ENCODE data around the gene LDLRAD2.

Gene LDLRAD2

DNA sequence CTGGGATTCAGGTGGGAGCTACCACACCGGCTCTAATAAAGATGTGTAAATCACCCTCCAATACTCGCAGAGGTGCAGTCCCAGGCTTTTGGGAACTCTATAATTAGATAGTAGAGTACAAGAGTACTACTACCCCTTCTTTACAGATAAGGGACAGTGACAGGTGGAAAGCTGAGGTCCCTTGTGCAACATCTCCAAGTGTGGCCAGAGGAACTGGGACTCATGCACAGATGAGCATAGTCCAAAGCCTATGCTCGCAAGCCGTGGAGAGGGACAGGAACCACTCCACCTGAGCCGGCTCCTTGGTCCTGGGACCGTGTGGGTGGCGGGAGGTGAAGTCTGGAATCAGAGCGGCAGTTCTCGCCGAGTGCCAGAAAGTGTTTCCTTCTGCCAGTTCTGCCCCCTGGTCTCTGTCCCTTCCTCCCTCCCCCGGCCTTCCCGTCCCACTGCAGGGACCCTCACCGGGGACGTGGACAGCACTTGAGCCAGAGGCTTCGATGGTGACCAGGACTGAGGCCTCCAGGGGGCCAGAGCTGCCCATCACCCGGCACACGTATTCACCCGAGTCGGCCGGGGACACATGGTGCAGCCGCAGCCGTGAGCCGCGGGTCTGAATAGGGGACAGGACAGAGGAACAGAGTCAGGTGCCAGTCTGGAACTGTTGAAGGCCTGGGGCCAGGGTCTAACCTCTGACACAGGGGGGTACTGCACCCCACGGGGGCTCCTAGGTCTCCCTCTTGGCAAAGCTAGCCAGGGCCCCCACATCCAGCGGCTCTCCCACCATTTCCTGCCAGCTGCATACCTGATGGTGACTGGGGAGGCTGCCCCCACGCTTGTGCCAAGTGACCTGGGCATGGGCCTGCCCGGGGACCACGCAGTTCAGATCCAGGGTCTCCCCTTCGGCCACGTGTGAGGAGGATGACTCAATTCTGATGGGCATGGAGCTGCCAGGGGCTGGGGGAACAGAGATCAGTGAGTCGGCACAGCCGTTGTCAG is 33.9 kb downstream of the LDLRAD2 start:
- DNase-seq, result no peak

DNA sequence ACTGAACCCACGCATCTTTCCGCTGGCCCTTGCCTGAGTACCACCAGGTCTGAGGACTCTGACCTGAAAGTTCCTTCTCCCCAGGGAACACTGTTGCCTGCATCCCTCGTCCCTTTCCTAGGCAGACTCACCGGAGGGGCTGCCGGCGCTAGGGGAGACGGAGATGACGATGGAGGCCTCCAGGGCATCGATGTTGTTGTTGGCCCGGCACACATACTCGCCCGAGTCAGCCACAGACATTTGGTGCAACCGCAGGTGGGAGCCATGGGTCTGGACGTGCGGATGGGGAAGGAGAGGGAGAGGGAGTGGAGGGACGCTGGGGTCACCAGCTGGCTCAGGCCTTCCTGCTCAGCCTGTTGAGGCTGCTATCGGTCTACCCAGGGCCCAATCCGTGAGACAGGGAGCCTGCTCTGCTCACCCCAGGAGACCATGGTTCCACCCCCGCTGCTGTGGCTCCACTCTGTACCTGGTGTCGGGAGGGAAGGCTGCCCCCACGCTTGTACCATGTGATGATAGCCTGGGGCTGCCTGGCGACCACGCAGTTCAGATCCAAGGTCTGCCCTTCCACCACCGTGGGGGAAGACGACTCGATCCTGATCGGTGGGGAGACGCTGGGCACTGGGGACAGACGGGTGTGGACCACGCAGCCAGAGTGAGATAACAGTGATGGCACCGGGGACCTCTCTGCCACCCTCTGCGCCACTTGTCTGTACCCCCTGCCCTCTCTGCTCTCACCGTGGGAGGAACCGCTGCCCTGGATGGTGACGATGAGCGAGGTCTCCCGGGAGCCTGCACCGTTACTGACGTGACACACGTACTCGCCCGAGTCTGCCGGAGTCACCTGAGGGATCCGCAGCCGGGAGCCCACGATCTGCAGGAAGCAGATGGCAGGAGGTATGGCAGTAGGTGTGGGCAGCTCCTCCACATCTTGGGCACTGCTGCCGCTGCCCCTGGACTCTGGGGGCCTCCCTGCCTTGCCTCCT is 35.4 kb downstream of the LDLRAD2 start:
- no peak for DNase-seq

DNA sequence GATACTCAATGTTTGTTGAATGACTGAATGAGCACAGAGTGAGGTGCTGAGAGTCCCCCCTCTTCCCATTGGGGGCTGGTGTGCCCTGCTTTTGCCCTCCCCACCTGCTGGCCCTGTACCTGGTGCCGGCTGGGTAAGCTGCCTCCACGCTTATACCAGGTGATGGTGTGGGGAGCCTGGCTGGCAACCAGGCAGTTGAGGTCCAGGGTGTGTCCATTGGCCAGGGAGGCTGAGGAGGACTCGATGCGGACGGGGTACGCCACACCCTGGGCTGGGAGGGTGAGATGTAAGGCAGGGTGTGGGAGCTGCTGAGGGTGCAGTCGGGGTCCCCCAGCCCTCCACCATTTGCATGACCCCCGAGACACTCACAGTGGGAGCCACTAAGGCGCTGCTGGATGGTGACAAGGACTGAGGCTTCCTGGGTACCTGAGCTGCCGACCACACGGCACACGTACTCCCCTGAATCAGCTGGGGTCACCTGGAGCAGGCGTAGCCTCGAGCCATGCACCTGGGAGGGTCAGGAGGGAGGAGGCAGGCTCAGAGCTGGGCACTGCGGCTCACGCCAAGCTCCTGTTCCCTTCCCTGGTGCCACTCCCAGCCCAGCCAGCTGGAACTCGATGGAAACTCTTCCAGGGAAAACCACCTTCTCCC is 36.6 kb downstream of the LDLRAD2 start:
- no peak for DNase-seq

DNA sequence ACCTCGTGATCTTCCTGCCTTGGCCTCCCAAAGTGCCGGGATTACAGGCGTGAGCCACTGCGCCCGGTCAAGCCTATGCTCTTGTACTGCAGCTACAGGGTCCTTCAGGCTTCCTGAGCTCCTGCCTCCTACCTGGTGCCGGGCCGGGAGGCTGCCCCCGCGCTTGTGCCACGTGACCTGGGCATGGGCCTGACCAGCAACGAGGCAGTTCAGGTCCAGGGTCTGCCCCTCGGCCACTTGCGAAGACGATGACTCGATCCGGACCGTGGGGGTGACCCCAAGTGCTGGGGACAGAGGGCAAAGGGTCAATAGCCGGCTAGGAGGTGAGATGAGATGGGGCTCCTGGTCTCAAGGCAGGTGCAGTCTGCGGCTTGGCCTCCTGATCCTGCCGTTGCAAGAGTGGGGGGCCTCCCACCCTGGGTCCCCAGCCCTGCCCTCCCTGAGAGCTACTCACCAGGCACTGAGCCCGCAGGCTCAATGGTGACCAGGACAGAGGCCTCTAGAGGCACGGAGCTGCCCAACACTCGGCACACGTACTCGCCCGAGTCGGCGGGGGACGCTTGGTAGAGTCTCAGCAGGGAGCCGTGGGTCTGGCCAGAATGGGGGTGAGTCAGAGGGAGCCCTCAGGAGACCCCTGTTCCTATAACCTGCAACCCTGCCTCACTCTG is 38.0 kb downstream of the LDLRAD2 start:
- DNase-seq, result no peak

DNA sequence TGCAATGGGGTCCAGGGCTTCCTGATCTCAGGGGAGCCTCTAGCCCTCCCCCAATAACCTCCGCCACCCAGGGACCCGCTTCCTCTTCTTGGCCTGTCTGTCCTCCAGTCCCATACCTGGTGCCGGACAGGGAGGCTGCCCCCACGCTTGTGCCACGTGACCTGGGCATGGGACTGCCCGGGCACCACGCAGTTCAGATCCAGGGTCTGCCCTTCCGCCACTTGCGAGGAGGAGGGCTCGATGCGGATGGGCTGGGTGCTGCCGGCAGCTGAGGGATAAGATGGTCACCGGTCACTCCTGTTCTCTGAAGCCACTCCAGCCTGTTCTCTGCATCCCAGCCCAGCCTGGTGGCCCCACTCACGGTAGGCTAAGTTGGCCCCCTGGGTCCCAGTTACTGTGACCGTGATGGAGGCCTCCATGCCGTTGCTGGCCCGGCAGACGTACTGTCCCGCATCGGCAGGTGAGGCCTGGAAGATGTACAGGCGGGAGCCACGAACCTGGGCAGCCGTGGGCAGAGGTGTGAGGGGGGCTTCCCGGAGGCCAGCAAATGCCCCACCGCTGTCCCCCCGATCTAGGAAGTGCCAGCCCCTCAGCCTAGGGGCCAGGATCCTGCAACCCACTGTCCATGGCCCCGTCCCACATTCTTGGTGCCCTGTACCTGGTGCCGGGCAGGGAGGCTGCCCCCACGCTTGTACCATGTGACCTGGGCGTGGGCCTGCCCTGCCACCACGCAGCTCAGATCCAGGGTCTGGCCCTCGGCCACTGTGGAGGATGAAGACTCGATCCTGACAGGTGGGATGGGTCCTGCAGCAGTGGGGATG is 39.6 kb downstream of the LDLRAD2 start:
- DNase-seq, result no peak

DNA sequence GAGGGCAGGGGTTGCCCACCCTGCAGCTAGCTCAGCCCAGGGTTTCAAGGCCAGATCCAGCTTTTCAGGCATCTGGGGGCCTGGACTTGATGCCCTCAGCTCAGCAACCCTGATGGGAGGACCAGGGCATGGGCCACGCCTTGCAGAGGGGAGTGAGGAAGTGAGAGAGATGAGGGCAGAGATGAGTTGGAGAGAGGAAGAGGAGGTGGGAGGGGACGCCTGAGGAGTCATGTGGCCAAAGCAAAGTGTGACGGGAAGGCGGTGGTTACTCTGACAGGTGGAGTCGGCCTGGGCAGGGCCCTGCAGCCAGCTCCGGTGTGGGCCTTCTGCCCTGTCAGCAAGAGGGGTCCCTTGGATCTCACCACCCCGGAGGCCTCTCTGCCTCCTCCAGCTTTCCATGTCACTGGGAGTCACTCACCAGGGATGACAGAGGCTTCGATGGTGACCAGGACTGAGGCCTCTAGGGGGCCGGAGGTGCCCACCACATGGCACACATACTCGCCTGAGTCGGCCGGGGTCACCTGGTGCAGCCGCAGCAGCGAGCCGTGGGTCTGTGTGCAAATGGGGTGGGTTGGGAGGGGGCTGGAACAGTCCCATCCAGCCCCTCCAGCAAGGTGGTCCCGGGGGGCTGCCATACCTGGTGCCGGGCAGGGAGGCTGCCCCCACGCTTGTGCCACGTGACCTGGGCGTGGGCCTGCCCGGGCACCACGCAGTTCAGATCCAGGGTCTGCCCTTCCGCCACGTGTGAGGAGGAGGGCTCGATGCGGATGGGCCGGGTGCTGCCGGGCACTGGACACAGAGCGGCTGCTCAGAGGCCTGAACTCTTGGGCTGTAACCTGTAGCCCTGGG is 40.4 kb downstream of the LDLRAD2 start:
- DNase-seq, result no peak

DNA sequence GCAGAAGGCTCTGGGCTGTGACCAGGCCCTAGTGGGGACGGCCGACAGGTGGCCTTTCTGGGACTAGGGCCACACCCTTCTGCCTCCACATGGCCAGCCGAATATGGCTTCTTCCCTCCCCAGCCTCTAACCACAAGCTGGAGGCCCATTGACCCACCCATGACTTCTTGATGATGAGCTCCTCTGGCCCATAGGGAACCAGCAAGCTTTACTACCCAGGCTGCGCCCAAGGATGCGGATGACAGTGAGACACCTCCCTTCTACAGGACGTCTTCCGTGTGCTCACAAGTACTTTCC is 41.0 kb downstream of the LDLRAD2 start:
- no peak for DNase-seq

DNA sequence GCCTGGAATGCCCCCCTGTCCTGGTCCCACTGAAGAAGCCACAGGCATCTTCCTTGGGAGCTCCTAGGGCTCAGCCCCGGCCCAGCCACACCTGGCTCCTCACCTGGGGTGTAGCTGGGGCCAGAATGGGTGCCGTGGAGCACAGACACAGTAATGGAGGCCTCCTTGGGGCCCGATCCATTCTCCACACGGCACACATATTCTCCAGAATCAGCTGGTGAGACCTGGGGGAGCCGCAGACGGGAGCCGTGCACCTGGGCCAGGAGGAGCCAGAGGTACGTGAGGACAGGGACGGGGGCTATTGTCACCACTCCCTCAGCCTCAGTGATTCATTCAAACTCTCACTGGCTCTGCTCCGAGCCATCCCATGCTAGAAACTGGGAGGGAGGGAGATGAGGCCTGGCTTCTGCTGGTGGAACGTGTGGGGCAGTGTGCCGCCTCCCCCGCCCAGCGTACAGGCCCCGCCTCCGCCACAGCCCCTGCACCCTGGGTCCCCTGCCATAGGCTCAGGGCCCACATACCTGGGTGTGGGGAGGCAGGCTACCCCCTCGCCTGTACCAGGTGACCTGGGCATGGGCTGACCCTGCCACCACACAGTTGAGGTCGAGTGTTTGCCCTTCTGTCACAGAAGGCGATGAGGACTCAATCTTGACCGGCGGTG is 42.2 kb downstream of the LDLRAD2 start:
- DNase-seq, result no peak

DNA sequence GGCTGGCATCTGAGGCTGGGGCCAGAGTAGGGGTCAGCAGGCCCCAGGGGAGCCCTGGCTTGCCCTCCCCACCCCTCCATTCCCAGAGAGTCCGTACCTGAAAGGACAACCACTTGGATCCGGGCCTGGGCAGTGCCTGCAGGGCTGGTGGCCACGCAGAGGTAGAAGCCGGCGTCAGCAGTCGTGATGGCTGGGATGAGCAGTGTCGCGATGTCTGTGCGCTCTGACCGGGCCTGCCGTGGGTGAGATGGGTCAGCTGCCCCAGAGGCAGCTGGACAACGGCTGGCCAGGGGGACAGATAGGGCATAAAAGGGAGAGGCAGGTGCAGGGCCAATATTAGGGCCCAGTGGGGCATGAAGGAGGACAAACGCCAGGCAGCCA is 42.7 kb downstream of the LDLRAD2 start:
- DNase-seq, result no peak

DNA sequence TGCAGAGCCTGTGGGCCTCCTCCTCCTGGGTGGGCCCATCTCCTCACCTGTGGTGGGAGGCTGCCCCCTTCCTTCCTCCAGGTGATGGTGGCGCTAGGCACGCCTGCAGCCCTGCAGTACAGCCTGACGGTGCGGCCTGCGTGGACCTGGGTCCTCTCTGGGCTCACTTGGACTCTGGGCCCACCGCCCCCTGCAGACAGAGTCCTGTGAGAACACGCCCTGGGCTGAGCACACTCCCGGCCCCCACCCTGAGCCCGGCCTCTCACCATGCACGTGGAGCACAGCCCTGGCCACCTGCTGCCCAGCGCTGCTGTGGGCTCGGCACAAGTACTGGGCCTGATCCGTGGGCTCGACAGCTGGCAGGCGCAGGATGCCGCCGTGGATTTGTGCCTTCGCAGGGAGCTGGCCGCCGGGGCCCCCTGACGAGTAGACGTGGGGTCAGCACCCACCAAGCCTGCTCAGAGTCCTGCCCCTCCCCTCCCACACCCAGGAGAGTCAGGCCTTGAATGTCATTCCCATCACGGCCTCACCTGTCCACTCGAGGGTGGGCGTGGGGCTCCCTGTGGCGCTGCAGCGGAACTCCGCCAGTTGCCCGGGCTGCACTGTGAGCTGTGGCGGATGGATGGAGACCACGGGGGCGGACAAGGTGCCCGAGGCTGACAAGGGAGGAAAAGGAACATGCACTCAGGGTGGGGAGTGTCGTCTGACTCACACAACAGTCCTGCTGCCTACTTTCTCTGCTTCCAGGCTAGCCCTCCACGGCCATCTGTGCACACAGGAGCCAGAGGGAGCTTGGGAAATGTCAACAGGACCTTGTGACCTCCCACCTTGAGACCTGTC is 43.4 kb downstream of the LDLRAD2 start:
- DNase-seq, result no peak

DNA sequence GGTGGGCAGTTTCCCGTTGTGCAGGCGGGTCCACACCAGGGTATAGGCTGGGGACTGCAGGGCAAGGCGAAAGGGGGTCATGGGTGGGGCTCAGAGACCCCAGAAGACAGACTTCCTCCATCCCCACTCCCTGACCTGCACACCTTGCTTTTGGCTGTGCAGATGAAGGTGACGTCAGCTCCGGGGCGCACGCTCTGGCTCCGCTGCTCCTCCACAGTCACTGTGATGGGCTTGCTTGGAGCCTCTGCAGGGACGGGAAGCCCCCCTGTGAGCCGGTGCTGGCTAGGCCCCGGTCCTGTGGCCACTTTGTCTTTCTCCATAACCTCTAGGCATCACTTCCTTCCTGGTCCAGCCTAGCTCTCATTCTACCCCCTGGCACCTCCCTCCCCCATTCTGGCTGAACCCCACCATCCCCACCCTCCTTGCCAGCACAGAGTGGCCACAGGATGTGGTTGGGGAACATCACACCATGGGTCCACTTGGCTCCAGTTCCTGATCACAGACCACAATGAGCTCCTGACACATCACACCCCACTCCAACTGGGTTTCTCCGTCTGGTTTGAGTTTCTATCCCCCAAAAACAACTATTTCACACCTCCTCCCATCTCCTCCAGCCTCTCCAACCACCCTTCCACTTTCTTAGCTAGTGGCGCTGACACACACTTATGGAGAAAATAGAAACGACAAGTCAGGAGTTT is 45.2 kb downstream of the LDLRAD2 start:
- DNase-seq, result no peak

DNA sequence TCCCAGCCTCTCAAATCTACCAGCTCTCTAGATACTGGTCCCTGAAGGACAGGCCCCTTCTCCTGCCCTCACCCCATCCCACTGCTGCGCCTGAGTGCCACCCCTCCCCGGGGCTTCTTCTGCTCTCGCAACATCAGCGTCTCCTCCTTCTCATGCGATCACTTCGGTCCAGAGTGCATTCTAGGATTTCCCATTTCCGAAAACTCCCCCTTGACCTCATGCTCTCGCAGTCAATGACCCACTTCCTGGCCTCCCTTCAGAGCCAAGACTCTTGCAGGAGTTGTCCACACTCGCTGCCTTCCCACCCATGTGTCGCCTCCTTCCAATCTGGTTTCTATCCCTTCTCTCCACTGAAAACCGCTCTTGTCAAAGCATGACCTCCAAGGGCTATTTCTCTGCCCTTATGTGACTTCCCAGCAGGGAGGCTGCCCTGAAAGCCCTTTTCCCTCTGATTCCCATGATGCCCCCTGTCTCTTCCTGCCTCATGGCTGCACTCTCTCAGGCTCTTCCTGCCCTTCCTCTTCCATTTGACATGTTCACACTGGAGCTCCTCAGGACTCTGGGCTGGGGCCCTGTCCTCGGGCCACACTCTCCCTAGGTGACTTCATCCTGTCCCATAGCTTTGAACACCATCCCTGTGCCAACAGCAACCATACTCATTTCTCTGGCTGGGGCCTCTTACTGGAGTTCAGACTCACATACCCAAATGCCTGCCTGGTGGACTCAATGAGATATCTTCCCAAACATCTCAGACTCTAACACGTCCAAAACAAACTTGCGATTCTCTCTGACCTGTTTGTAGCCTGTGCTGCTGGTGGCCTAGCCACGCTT is 46.0 kb downstream of the LDLRAD2 start:
- no peak for DNase-seq

DNA sequence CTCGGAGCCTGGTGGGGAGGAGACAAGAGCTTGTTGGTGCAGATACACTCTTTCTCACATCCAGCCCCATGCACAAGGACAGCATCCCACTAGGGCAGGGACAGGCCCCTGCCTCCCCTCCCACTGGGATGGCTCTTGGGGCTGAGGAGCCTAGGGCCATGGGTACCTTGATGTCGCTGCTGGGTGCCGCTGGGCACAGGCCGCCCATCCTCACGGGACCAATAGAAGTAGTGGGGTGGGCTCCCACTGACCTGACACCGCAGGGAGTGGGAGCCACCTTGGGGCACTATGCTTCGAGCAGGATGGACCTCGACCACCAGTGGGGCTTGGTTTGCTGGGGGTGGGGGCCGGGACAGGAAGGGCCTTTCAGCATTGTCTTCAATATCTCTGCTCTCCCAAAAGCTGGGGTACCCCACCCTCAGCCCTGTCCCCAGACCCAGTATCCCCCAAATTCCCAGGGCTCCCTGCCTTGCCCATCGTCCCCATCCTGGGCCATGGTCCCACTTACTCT is 47.7 kb downstream of the LDLRAD2 start:
- DNase-seq, result no peak

DNA sequence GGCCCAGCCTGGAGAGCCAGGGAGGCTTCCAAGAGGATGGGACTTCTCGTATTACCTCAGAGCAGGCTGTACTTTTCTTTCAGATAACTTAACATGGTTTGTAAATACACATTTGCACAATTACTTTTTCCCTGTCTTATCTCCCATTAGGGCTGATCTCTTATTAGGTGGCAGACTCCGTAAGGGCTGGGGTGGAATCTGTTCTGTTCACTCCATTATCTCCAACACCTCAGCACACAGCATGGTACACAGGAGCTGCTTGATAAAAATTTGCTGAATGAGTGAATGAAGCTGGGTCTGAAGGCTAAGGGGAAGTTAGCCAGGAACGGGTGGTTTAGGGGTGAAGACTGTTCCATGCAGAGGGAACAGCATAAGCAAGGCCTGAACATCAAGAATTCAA is 48.9 kb downstream of the LDLRAD2 start:
- no peak for DNase-seq

DNA sequence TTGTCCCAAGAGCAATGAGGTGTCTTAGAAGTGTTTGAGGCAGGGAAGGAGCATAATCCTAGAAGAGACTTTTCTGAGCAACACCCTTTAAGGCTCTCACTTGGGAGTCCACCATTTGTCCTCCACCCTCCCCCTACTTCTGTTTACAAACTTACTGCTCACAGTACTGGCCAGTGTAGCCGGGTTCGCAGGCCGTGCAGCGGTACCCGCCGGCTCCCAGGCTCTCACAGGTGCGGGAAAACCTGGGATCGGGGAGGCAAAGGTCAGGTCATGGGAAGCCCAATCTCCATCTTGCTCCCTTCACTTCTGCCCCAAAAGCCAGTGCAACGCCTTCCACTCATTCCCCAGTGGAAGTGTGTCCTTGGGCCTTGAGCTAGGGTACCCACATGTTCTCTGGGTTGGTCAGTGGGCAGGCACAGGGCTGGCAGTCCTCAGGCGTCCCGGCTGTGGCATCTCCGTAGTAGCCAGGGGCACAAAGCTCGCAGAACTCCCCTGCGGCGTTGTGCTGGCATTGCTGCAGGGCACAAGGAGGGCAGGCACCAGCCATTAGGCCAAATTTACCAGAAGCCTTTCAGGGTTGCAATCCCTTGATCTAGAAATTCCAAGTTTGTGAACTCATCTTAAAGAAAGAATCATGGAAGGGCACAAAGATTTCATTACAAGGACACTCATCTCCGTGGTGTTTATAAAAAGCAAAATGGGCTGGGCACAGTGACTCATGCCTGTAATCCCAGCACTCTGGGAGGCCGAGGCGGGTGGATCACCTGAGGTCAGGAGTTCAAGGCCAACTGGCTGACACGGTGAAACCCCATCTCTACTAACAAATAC is 49.8 kb downstream of the LDLRAD2 start:
- DNase-seq, result no peak

DNA sequence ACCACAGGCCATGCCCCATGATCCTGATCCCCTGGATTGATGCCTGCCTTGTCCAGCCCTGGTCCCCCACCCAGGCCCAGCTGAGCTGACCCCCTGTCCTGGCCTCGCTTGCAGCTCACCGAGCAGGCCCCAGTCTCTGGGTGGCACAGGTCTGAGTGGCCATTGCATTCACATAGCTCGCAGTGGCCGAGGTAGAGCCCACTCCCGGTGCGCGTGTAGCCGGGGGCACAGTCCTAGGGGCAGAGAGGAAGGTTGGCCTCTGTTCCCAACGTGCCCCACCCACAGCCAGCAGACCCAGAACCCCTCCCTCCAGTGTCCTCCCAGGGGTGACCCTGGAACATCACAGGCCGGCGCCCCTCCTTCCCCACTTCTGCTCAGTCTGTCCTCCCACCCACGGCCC is 51.9 kb downstream of the LDLRAD2 start:
- DNase-seq, result no peak

DNA sequence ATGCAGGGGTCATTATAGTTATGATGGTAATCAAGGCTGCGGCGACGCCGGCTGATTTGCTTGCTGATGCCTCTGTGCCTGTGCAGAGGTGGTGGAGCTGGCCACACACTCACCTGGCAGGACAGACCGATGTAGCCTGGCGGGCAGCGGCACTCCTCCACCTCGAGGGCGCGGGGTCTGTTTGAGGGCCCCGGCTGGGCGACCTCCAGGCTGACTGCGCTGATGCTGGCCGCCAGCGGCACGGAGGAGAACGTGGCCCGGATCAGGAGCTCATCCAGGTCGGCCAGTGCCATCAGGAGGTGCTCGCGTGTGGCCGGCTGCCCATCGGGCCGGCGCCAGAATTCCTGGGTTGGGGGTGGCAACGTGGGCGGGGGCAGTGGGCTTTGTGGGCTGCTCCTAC is 52.7 kb downstream of the LDLRAD2 start:
- no peak for DNase-seq
